Ovary (tissue), 10 donors: ENCODE data around the gene GLYATL2. TPM values are rescaled to one million over a fixed set of nuclear protein-coding genes. Genes with fewer than 3 reads are reported as not detected.

Experiments
- DNase-seq, 5 donors: peaks; one replicate each; pipeline ENCODE4 v3.0.0-alpha.2; 2019 to 2020
- H3K27ac ChIP-seq, 2 donors: fragments of 200-600 bp; one replicate each; pipeline versions ENCODE4 v1.5.1 to v1.8.0; 2019 to 2022
- H3K27me3 ChIP-seq: fragments of 200-600 bp; one replicate; pipeline ENCODE4 v1.8.0; 2022
- H3K36me3 ChIP-seq: fragments of 200-600 bp; sonication (generic); one replicate; pipeline ENCODE4 v1.5.1; 2019
- H3K4me1 ChIP-seq: one replicate; pipeline ENCODE4 v1.8.1; 2013; ENCODE audit warnings: mild to moderate bottlenecking, moderate library complexity; ENCODE audit not compliant: insufficient read depth
- H3K4me3 ChIP-seq: fragments of 200-600 bp; sonication (generic); one replicate; pipeline ENCODE4 v1.5.1; 2017
- H3K9me3 ChIP-seq, 2 donors: fragments of 200-600 bp in 1 of 2; sonication (generic) in 1 of 2; one replicate each; pipeline versions ENCODE4 v1.5.1 to v1.8.1; 2013 to 2019; ENCODE audit warnings: mild to moderate bottlenecking in 1 of 2, moderate library complexity in 1 of 2
- EP300 ChIP-seq: sonication (generic); formaldehyde crosslinking; IDR thresholded peaks from one replicate; pipeline ENCODE4 v1.6.1; 2017; ENCODE audit warnings: antibody characterized with exemption
- POLR2A ChIP-seq: fragments of 450-650 bp; IDR thresholded peaks from one replicate; pipeline ENCODE4 v1.6.1; 2017; ENCODE audit warnings: antibody characterized with exemption, mild to moderate bottlenecking, moderate library complexity
- WGBS, 3 donors: extraction: QIAGEN DNeasy Blood & Tissue Kit in 1 of 3; methylation state at CpG; one replicate each; pipeline versions ENCODE4 v1.1.5 to v1.1.7; 2013 to 2017; 5-methylcytosine and 5-hydroxymethylcytosine counted together
- intact Hi-C, 4 donors: fragments of 100-400 bp; cut with DNase I; formaldehyde crosslinking; loops; one replicate each; pipeline versions ENCODE4 v1.11.0 to v1.15.1; 2022 to 2023
- long read RNA-seq, 3 donors: library from polyadenylated mRNA in 2 of 3; unstranded in 2 of 3; transcript quantifications; one replicate each; pipeline ENCODE4 v2.0.0 and lab custom pipeline, GENCODE V29; 2021 to 2026
- polyA plus RNA-seq, 2 donors: library from polyadenylated mRNA; stranded (reverse); fragments of 200-250 nt in 1 of 2; fragments of 350-450 nt in 1 of 2; fragmentation: Illumina TruSeq in 1 of 2; extraction: RNeasy Lipid Tissue Mini Kit (QIAGEN cat#74804) in 1 of 2; gene quantifications; one replicate each; pipeline ENCODE4 v1.2.3, GENCODE V29; 2013 to 2014
- total RNA-seq, 7 donors: library from RNA; depleted of rRNA in 2 of 7; stranded (reverse); fragments of >200 nt in 2 of 7; fragmentation: NEBNext Ultra II Directional in 3 of 7; extraction: Animal tissue kit (Norgen Biotek cat#: 25700) in 3 of 7; gene quantifications; one replicate each; pipeline versions ENCODE4 v1.1.0 to v1.2.4, GENCODE V29; 2016 to 2023
- TF ChIP-seq, protein P1 (sequence below), 3 donors: fragments of 450-650 bp in 2 of 3; fragments of 200-600 bp in 1 of 3; IDR thresholded peaks; one replicate each; pipeline versions ENCODE4 v1.5.1 to v1.8.0; 2016 to 2022; ENCODE audit warnings: antibody characterized with exemption in 3 of 3, mild to moderate bottlenecking in 1 of 3
- donor health status: DM: no; HTN: no; CAD: no; lungs with moderate emphysema.
- donor health status: DM: no; HTN: no; CAD: no.
- donor health status: Bipolar disorder and iron deficiency.
- donor health status: DM: yes; HTN: yes; CAD: no.
- donor health status: DM: no; HTN: no; CAD: no.
- donor health status: DM: yes; HTN: yes; CAD: no.

Gene GLYATL2, protein sequence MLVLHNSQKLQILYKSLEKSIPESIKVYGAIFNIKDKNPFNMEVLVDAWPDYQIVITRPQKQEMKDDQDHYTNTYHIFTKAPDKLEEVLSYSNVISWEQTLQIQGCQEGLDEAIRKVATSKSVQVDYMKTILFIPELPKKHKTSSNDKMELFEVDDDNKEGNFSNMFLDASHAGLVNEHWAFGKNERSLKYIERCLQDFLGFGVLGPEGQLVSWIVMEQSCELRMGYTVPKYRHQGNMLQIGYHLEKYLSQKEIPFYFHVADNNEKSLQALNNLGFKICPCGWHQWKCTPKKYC
- total RNA-seq (not detected), polyA plus RNA-seq (not detected)
- long read RNA-seq, donor 1 = 0 reads
- long read RNA-seq, donor 2 = 0 reads
- long read RNA-seq, donor 3 = 0 reads

- H3K27me3 ChIP-seq = no peaks in the 10 kb centered on the region
- no peak within 1 kb of the TSS for H3K4me3 ChIP-seq
- WGBS, 3 donors = 31 to 45% (median 41%) methylated on average over 3 of the region's 3 CpGs
- no peak for DNase-seq
- TF ChIP-seq EP300 = no peak
- H3K27ac ChIP-seq = no peak within 1 kb of the TSS
- H3K9me3 ChIP-seq = no peaks in the 10 kb centered on the region
- no peaks in the 10 kb centered on the region for H3K4me1 ChIP-seq
- intact Hi-C loops = no loop called here
- no peaks in the 10 kb centered on the region for H3K36me3 ChIP-seq
Observed at GRCh38 chr11:58844361-58845005, at the start of gene GLYATL2. GLYATL2 (minus strand) TSS chr11:58844704; CDS start chr11:58839612, 5,092 bp downstream.

GRCh38 chr11:58893899-58894298 lies 49.4 kb upstream of the GLYATL2 start:
- Histone ChIP-seq H3K4me1 (no peaks in the 10 kb centered on the region), H3K27me3 (no peaks in the 10 kb centered on the region), H3K36me3 (no peaks in the 10 kb centered on the region), H3K4me3 (no peak overlapping the region), H3K27ac (no peak overlapping the region), H3K9me3 (no peaks in the 10 kb centered on the region)
- DNase-seq = no peak
- intact Hi-C loops = no loop called here
- no peak for TF ChIP-seq EP300
- no peak for TF ChIP-seq POLR2A
- TF ChIP-seq, protein P1, sequence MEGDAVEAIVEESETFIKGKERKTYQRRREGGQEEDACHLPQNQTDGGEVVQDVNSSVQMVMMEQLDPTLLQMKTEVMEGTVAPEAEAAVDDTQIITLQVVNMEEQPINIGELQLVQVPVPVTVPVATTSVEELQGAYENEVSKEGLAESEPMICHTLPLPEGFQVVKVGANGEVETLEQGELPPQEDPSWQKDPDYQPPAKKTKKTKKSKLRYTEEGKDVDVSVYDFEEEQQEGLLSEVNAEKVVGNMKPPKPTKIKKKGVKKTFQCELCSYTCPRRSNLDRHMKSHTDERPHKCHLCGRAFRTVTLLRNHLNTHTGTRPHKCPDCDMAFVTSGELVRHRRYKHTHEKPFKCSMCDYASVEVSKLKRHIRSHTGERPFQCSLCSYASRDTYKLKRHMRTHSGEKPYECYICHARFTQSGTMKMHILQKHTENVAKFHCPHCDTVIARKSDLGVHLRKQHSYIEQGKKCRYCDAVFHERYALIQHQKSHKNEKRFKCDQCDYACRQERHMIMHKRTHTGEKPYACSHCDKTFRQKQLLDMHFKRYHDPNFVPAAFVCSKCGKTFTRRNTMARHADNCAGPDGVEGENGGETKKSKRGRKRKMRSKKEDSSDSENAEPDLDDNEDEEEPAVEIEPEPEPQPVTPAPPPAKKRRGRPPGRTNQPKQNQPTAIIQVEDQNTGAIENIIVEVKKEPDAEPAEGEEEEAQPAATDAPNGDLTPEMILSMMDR (IDR thresholded peaks at IDR 0.05) = no peak
- WGBS, 3 donors = 41 to 71% (median 52%) methylated on average over 2 of the region's 2 CpGs

GRCh38 chr11:58888579-58888978 lies 44.1 kb upstream of the GLYATL2 start:
- H3K4me1 ChIP-seq = no peaks in the 10 kb centered on the region
- intact Hi-C loops = no loop called here
- DNase-seq = no peak
- TF ChIP-seq, protein P1 (IDR thresholded peaks at IDR 0.05) = no peak
- TF ChIP-seq POLR2A (no peak), EP300 (no peak)
- H3K27me3 ChIP-seq = no peaks in the 10 kb centered on the region
- H3K27ac ChIP-seq = no peak overlapping the region
- H3K9me3 ChIP-seq = no peaks in the 10 kb centered on the region
- H3K4me3 ChIP-seq = no peak overlapping the region
- H3K36me3 ChIP-seq = no peaks in the 10 kb centered on the region

GRCh38 chr11:58887452-58887851 lies 42.9 kb upstream of the GLYATL2 start:
- no peak overlapping the region for H3K4me3 ChIP-seq
- H3K4me1 ChIP-seq = no peaks in the 10 kb centered on the region
- H3K27me3 ChIP-seq = no peaks in the 10 kb centered on the region
- H3K27ac ChIP-seq = no peak overlapping the region
- intact Hi-C loops = no loop called here
- H3K9me3 ChIP-seq = no peaks in the 10 kb centered on the region
- no peaks in the 10 kb centered on the region for H3K36me3 ChIP-seq
- no peak for DNase-seq
- TF ChIP-seq, protein P1 (IDR thresholded peaks at IDR 0.05) = no peak
- TF ChIP-seq EP300 (no peak), POLR2A (no peak)
- WGBS, 3 donors = 82 to 100% (median 96%) methylated on average over 1 of the region's 1 CpG

- Histone ChIP-seq H3K27me3 (no peaks in the 10 kb centered on the region), H3K4me1 (no peaks in the 10 kb centered on the region), H3K27ac (no peak overlapping the region), H3K36me3 (no peaks in the 10 kb centered on the region), H3K4me3 (no peak overlapping the region), H3K9me3 (no peaks in the 10 kb centered on the region)
- no peak for DNase-seq
- intact Hi-C loops = no loop called here
- TF ChIP-seq, protein P1 (IDR thresholded peaks at IDR 0.05) = no peak
- TF ChIP-seq POLR2A (no peak), EP300 (no peak)
- 43 to 80% (median 58%) methylated on average over 1 of the region's 1 CpG for WGBS, 3 donors
Observed at GRCh38 chr11:58880625-58881024, 36.1 kb upstream of the GLYATL2 start.
